ENCODE results near the gene RGL1.

GRCh38 chr1:183922197-183922596 lies 117.3 kb downstream of the RGL1 start:
- TF ChIP-seq POLR2A (IDR thresholded peaks at IDR 0.05) (no peak), CTCF (IDR thresholded peaks at IDR 0.05 in 4 of 5, conservative IDR thresholded peaks at IDR 0.05 in 1 of 5) (no peak)
